Neutrophil (primary cell): Measurements from ENCODE around the gene ITGA7.

Experiments used
- H3K27ac ChIP-seq: fragments of 200-600 bp; sonication (generic); 2 replicates; pipeline ENCODE4 v1.5.1; 2016; ENCODE audit warnings: mild to moderate bottlenecking, moderate library complexity
- H3K27me3 ChIP-seq: fragments of 200-600 bp; sonication (generic); 2 replicates; pipeline ENCODE4 v1.6.0; 2016; ENCODE audit warnings: mild to moderate bottlenecking
- H3K36me3 ChIP-seq: fragments of 200-600 bp; sonication (generic); 2 replicates; pipeline ENCODE4 v1.5.1; 2017
- H3K4me1 ChIP-seq, 2 experiments: fragments of 200-600 bp in 1 of 2; sonication (generic) in 1 of 2; 1 replicate in 1 of 2; 2 replicates in 1 of 2; pipeline versions ENCODE4 v1.5.1 to v1.6.1; 2013 to 2016; ENCODE audit warnings: low read depth in 1 of 2, low read length in 1 of 2, mild to moderate bottlenecking in 1 of 2, moderate library complexity in 1 of 2; ENCODE audit not compliant: control insufficient read depth in 1 of 2, insufficient read depth in 1 of 2
- H3K4me3 ChIP-seq, 2 experiments: fragments of 200-600 bp in 1 of 2; sonication (generic) in 1 of 2; 1 replicate in 1 of 2; 2 replicates in 1 of 2; pipeline ENCODE4 v1.5.1; 2013 to 2016; ENCODE audit warnings: low read depth in 1 of 2, low read length in 1 of 2, mild to moderate bottlenecking in 1 of 2, moderate library complexity in 1 of 2
- H3K9me3 ChIP-seq: fragments of 200-600 bp; sonication (generic); 2 replicates; pipeline ENCODE4 v1.5.1; 2016
- CTCF ChIP-seq: fragments of 200-600 bp; sonication (generic); IDR thresholded peaks from 2 replicates; pipeline ENCODE4 v1.5.1; 2016; ENCODE audit warnings: antibody characterized with exemption

ITGA7 gene

GRCh38 chr12:55684761-55685370, 22.8 kb downstream of the ITGA7 start:
- H3K4me1 ChIP-seq: peaks cover 11 to 12% of the 10 kb centered on the region in 2 experiments
- H3K27ac ChIP-seq: no peak overlapping the region
- no peaks in the 10 kb centered on the region for H3K9me3 ChIP-seq
- H3K4me3 ChIP-seq: no peak overlapping the region
- no peak for TF ChIP-seq CTCF
- H3K36me3 ChIP-seq: no peaks in the 10 kb centered on the region
- H3K27me3 ChIP-seq: no peaks in the 10 kb centered on the region

GRCh38 chr12:55683676-55684075, 24.0 kb downstream of the ITGA7 start:
- H3K4me3 ChIP-seq: no peak overlapping the region

GRCh38 chr12:55682087-55682796, 25.5 kb downstream of the ITGA7 start:
- Histone ChIP-seq H3K9me3 (no peaks in the 10 kb centered on the region), H3K27me3 (no peaks in the 10 kb centered on the region), H3K36me3 (no peaks in the 10 kb centered on the region), H3K27ac (no peak overlapping the region), H3K4me1 (peaks cover 11 to 15% of the 10 kb centered on the region in 2 experiments), H3K4me3 (no peak overlapping the region)
- TF ChIP-seq CTCF: no peak

More at GRCh38 chr12:55683676-55684075, 24.0 kb downstream of the ITGA7 start:
- no peaks in the 10 kb centered on the region for H3K9me3 ChIP-seq
- no peaks in the 10 kb centered on the region for H3K27me3 ChIP-seq
- H3K4me1 ChIP-seq: peaks cover 11 to 12% of the 10 kb centered on the region in 2 experiments
- no peak overlapping the region for H3K27ac ChIP-seq
- no peak for TF ChIP-seq CTCF
- H3K36me3 ChIP-seq: no peaks in the 10 kb centered on the region

- Histone ChIP-seq H3K4me1 (peaks cover 16 to 23% of the 10 kb centered on the region in 2 experiments), H3K4me3 (no peak overlapping the region), H3K27me3 (no peaks in the 10 kb centered on the region), H3K36me3 (no peaks in the 10 kb centered on the region), H3K27ac (no peak overlapping the region), H3K9me3 (no peaks in the 10 kb centered on the region)
- no peak for TF ChIP-seq CTCF
These were observed 26.3 kb downstream of the ITGA7 start for GRCh38 chr12:55681142-55682077.

GRCh38 chr12:55679691-55680090, 28.0 kb downstream of the ITGA7 start:
- Histone ChIP-seq H3K27ac (no peak overlapping the region), H3K27me3 (no peaks in the 10 kb centered on the region), H3K4me1 (peaks cover 16 to 27% of the 10 kb centered on the region in 2 experiments), H3K4me3 (no peak overlapping the region), H3K36me3 (no peaks in the 10 kb centered on the region), H3K9me3 (no peaks in the 10 kb centered on the region)
- TF ChIP-seq CTCF: no peak
